Trophoblast cell (in vitro differentiated cells and primary cell): ENCODE results near the gene SNX33.
"Not testable (repeated sequence)": the region's sequence is repeated elsewhere in the genome, so short reads cannot be mapped to it uniquely, and the experiment has no call there.

Source experiments
- DNase-seq, 2 donors: peaks; one replicate each; pipeline ENCODE4 v3.0.0-alpha.2; 2016
- H2AFZ ChIP-seq: 2 replicates; pipeline ENCODE4 v1.6.1; 2013; ENCODE audit warnings: low read length, moderate library complexity, mild to moderate bottlenecking; ENCODE audit not compliant: insufficient read depth, poor library complexity
- H2AK5ac ChIP-seq: 2 replicates; pipeline ENCODE4 v1.6.1; 2013; ENCODE audit warnings: mild to moderate bottlenecking, low read length
- H2BK120ac ChIP-seq: 2 replicates; pipeline ENCODE4 v1.6.1; 2013; ENCODE audit warnings: low read length, mild to moderate bottlenecking, moderate library complexity; ENCODE audit not compliant: insufficient read depth, poor library complexity
- H2BK12ac ChIP-seq: 2 replicates; pipeline ENCODE4 v1.6.1; 2013; ENCODE audit warnings: mild to moderate bottlenecking, low read length, moderate library complexity
- H2BK5ac ChIP-seq: 2 replicates; pipeline ENCODE4 v1.6.1; 2013; ENCODE audit warnings: low read length, low read depth, moderate library complexity, mild to moderate bottlenecking; ENCODE audit not compliant: poor library complexity
- H3K14ac ChIP-seq: 2 replicates; pipeline ENCODE4 v1.6.1; 2013; ENCODE audit warnings: mild to moderate bottlenecking, low read length
- H3K18ac ChIP-seq: 2 replicates; pipeline ENCODE4 v1.6.1; 2013; ENCODE audit warnings: mild to moderate bottlenecking, low read length
- H3K23ac ChIP-seq: 2 replicates; pipeline ENCODE4 v1.6.1; 2013; ENCODE audit warnings: low read length
- H3K27ac ChIP-seq: 2 replicates; pipeline ENCODE4 v1.5.1; 2013; ENCODE audit warnings: low read depth, mild to moderate bottlenecking, inconsistent platforms, low read length, moderate library complexity
- H3K27me3 ChIP-seq: 2 replicates; pipeline ENCODE4 v1.6.1; 2013; ENCODE audit warnings: inconsistent platforms, mild to moderate bottlenecking, low read length, moderate library complexity; ENCODE audit not compliant: insufficient read depth
- H3K36me3 ChIP-seq, 2 experiments: 1 replicate in 1 of 2; 2 replicates in 1 of 2; pipeline ENCODE4 v1.6.1; 2013; ENCODE audit warnings: low read length in 2 of 2, mild to moderate bottlenecking in 2 of 2, moderate library complexity in 1 of 2; ENCODE audit not compliant: insufficient read depth in 2 of 2, control insufficient read depth in 1 of 2
- H3K4ac ChIP-seq: 2 replicates; pipeline ENCODE4 v1.6.1; 2013; ENCODE audit warnings: low read depth, mild to moderate bottlenecking, low read length, moderate library complexity
- H3K4me1 ChIP-seq, 2 experiments: 1 replicate in 1 of 2; 2 replicates in 1 of 2; pipeline ENCODE4 v1.6.1; 2013; ENCODE audit warnings: low read length in 2 of 2, mild to moderate bottlenecking in 2 of 2, moderate library complexity in 1 of 2; ENCODE audit not compliant: insufficient read depth in 2 of 2, control insufficient read depth in 1 of 2
- H3K4me2 ChIP-seq: 2 replicates; pipeline ENCODE4 v1.6.1; 2013; ENCODE audit warnings: inconsistent platforms, mild to moderate bottlenecking, low read length, moderate library complexity
- H3K4me3 ChIP-seq: 2 replicates; pipeline ENCODE4 v1.5.1; 2013; ENCODE audit warnings: mild to moderate bottlenecking, low read depth, low read length, inconsistent platforms
- H3K79me1 ChIP-seq: one replicate; pipeline ENCODE4 v1.6.1; 2013; ENCODE audit warnings: low read length
- H3K79me2 ChIP-seq: 2 replicates; pipeline ENCODE4 v1.6.1; 2013; ENCODE audit warnings: low read length, mild to moderate bottlenecking; ENCODE audit not compliant: control insufficient read depth, insufficient read depth, poor library complexity
- H3K9ac ChIP-seq: 2 replicates; pipeline ENCODE4 v1.6.1; 2013; ENCODE audit warnings: mild to moderate bottlenecking, low read length
- H3K9me3 ChIP-seq: 2 replicates; pipeline ENCODE4 v1.6.1; 2013; ENCODE audit warnings: low read depth, mild to moderate bottlenecking, control low read depth, inconsistent platforms, low read length; ENCODE audit not compliant: insufficient read depth
- H4K12ac ChIP-seq: 2 replicates; pipeline ENCODE4 v1.6.1; 2013; ENCODE audit warnings: low read depth, mild to moderate bottlenecking, low read length, moderate library complexity
- H4K8ac ChIP-seq: 2 replicates; pipeline ENCODE4 v1.6.1; 2013; ENCODE audit warnings: low read depth, mild to moderate bottlenecking, low read length, moderate library complexity
- H4K91ac ChIP-seq: one replicate; pipeline ENCODE4 v1.6.1; 2013; ENCODE audit warnings: low read depth, mild to moderate bottlenecking, low read length, moderate library complexity
- WGBS: extraction: QIAGEN DNeasy Blood & Tissue Kit; methylation state at CpG from one replicate; pipeline ENCODE4 v1.1.7; 2013; ENCODE audit warnings: missing lambda C conversion rate; ENCODE audit not compliant: insufficient read length, insufficient coverage; ENCODE audit errors: extremely low coverage; 5-methylcytosine and 5-hydroxymethylcytosine counted together

SNX33 gene

DNA sequence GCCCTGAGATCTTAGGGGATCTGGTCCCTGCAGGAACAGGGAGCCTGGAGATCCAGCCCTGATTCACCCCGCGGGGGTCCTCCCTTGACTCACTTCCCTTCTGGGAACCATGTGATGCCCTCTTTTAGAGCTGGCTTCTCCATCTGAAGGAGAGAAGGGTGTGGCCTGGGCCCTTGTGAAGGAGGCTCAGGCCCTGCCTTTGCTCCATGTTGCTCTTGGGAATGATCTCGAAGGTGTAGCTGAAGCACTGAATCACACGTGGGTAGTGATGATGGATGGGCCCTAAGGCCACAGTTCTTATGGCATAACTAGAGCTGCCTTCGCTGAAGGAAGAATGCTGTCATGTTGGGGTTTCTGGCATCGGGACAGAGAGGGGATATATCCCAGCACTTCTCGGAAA lies 63.8 kb downstream of the SNX33 start:
- H2BK5ac ChIP-seq, H4K12ac ChIP-seq, H3K4me2 ChIP-seq, H2BK120ac ChIP-seq, H3K9me3 ChIP-seq, H2BK12ac ChIP-seq, H4K8ac ChIP-seq, H3K9ac ChIP-seq, H3K79me2 ChIP-seq, H3K18ac ChIP-seq, H3K14ac ChIP-seq, H2AK5ac ChIP-seq, H3K27me3 ChIP-seq, H3K79me1 ChIP-seq, H2AFZ ChIP-seq, H3K27ac ChIP-seq, H4K91ac ChIP-seq, H3K36me3 ChIP-seq, H3K4me3 ChIP-seq, H3K4ac ChIP-seq, H3K23ac ChIP-seq, DNase-seq: not testable (repeated sequence)
- H3K4me1 ChIP-seq, result peaks cover 10 to 14% of the 10 kb centered on the region in 2 experiments
- no CpG with 5 or more reads among the region's 7 CpGs for WGBS
